ENCODE measurements around the gene NPIPB2.
"Not testable (repeated sequence)": the region's sequence is repeated elsewhere in the genome, so short reads cannot be mapped to it uniquely, and the experiment has no call there.

The NPIPB2 gene

DNA sequence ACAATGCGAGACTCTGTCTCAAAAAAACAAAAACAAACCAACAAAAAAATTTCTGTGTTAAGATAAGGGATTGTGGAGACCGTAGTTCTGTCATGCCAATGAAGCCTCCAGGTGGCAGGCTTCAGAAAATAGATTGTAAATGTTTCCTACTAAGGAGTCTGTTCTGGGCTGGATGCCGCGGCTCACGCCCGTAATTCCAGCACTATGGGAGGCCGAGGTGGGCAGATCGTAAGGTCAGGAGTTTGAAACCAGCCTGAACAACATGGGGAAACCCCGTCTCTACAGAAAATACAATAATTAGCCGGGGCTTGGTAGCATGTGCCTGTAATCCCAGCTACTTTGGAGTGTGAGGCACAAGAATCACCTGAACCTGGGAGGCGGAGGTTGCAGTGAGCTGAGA is 30.3 kb upstream of the NPIPB2 start:
- ChIA-PET POLR2A (no interaction called here), CTCF (interaction anchor here (1.4 kb wide), 1 partner anchor 96 kb away, joined by 5 read pairs; no protein-coding TSS in a partner anchor)
- DNase-seq (ENCODE audit: extremely low spot score): no peak
- TF ChIP-seq L3MBTL2 (conservative IDR thresholded peaks at IDR 0.05) (no peak), HDGF (IDR thresholded peaks at IDR 0.05; ENCODE audit: borderline replicate concordance) (no peak), SP1 (IDR thresholded peaks at IDR 0.05) (no peak), ARNT (IDR thresholded peaks at IDR 0.05) (no peak), ZNF384 (IDR thresholded peaks at IDR 0.05) (no peak), ELF4 (IDR thresholded peaks at IDR 0.05) (no peak), TARDBP (IDR thresholded peaks at IDR 0.05) (no peak)

DNA sequence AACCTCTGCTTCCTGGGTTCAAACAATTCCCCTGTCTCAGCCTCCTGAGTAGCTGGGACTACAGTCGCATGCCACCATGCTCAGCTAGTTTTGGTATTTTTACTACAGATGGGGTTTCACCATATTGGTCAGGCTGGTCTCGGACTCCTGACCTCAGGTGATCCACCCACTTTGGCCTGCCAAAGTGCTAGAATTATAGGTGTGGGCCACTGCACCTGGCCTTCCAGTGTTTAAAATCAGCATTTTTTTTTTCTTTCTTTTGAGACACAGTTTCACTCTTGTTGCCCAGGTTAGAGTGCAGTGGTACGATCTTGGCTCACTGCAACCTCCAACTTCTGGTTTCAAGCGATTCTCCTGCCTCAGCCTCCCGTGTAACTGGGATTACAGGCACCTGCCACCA is 28.4 kb upstream of the NPIPB2 start:
- DNase-seq (ENCODE audit: extremely low spot score); CTCF ChIA-PET; POLR2A ChIA-PET: not testable (repeated sequence)

DNA sequence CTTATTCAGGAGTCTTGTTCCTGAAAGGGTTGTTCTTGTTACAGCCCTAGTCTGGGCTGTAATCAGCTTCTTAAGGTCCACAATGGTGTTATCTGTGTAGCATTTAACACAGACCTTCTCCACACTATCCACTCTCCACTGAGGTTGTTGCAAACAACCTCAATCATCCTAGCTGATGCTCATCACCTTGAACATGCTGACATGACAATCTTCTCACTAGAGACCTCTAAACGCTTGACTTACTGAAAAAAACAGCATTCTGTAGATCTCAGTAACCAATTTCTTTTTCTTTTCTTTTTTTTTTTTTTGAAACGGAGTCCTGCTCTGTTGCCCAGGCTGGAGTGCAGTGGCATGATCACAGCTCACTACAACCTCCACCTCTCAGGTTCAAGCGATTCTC is 26.7 kb upstream of the NPIPB2 start:
- no peak for DNase-seq (ENCODE audit: extremely low spot score)
- ChIA-PET CTCF (interaction anchor here (2.7 kb wide), 1 partner anchor 99 kb away, joined by 12 read pairs; no protein-coding TSS in a partner anchor), POLR2A (interaction anchor here (0.5 to 2.7 kb wide), 3 partner anchors 8 to 80 kb away, joined by 3 to 19 read pairs (median 3); partner anchors contain the start of gene SNX29)
- TF ChIP-seq NFRKB (IDR thresholded peaks at IDR 0.05) (no peak), TARDBP (IDR thresholded peaks at IDR 0.05) (no peak), ARNT (IDR thresholded peaks at IDR 0.05) (no peak), ZNF384 (IDR thresholded peaks at IDR 0.05) (no peak), SP1 (IDR thresholded peaks at IDR 0.05) (no peak), FOXA1 (IDR thresholded peaks at IDR 0.05) (no peak), LEF1 (IDR thresholded peaks at IDR 0.05; ENCODE audit: borderline replicate concordance) (no peak), FOXK2 (IDR thresholded peaks at IDR 0.05) (no peak), SUZ12 (IDR thresholded peaks at IDR 0.05) (no peak), FOXM1 (IDR thresholded peaks at IDR 0.05; ENCODE audit: borderline replicate concordance) (no peak), ELF4 (IDR thresholded peaks at IDR 0.05) (no peak), L3MBTL2 (conservative IDR thresholded peaks at IDR 0.05) (no peak), CTBP1 (IDR thresholded peaks at IDR 0.05; ENCODE audit: borderline replicate concordance) (no peak), BHLHE40 (IDR thresholded peaks at IDR 0.05; ENCODE audit: borderline replicate concordance) (no peak), HDGF (IDR thresholded peaks at IDR 0.05; ENCODE audit: borderline replicate concordance) (no peak)
- TF ChIP-seq, protein P1, sequence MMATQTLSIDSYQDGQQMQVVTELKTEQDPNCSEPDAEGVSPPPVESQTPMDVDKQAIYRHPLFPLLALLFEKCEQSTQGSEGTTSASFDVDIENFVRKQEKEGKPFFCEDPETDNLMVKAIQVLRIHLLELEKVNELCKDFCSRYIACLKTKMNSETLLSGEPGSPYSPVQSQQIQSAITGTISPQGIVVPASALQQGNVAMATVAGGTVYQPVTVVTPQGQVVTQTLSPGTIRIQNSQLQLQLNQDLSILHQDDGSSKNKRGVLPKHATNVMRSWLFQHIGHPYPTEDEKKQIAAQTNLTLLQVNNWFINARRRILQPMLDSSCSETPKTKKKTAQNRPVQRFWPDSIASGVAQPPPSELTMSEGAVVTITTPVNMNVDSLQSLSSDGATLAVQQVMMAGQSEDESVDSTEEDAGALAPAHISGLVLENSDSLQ (IDR thresholded peaks at IDR 0.05): no peak

DNA sequence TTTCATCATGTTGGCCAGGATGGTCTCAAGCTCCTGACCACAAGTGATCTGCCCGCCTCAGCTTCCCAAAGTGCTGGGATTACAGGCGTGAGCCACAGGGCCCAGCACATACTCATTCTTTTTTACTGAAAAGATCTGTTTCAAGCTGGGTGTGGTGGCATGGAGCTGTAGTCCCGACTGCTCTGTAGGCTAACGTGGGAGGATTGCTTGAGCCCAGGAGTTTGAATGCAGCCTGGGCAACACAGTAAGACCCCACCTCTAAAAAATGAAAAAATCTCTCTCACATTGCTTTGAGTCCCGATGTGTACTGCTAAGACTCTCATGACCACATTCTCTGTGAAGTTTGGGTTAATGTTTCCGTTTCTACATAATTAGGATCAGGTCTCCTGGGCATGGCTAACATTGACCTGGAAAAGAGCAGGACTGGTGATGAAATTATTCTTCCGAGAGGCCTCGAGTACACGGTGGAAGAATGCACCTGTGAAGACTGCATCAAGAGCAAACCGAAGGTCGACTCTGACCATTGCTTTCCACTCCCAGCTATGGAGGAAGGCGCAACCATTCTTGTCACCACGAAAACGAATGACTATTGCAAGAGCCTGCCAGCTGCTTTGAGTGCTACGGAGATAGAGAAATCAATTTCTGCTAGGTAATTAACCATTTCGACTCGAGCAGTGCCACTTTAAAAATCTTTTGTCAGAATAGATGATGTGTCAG is 25.5 kb upstream of the NPIPB2 start:
- DNase-seq (ENCODE audit: extremely low spot score): no peak
- CTCF ChIA-PET: interaction anchor here (2.7 kb wide), 1 partner anchor 101 kb away, joined by 12 read pairs; no protein-coding TSS in a partner anchor
- TF ChIP-seq SP1 (IDR thresholded peaks at IDR 0.05) (no peak), ARNT (IDR thresholded peaks at IDR 0.05) (no peak), SUZ12 (IDR thresholded peaks at IDR 0.05) (no peak), ZNF384 (IDR thresholded peaks at IDR 0.05) (no peak), FOXK2 (IDR thresholded peaks at IDR 0.05) (no peak), BHLHE40 (IDR thresholded peaks at IDR 0.05; ENCODE audit: borderline replicate concordance) (no peak), HDGF (IDR thresholded peaks at IDR 0.05; ENCODE audit: borderline replicate concordance) (no peak), LEF1 (IDR thresholded peaks at IDR 0.05; ENCODE audit: borderline replicate concordance) (no peak), FOXM1 (IDR thresholded peaks at IDR 0.05; ENCODE audit: borderline replicate concordance) (no peak)
- POLR2A ChIA-PET: interaction anchor here (2.7 kb wide), 1 partner anchor 9 kb away, joined by 19 read pairs; the partner anchor contains the start of gene SNX29

DNA sequence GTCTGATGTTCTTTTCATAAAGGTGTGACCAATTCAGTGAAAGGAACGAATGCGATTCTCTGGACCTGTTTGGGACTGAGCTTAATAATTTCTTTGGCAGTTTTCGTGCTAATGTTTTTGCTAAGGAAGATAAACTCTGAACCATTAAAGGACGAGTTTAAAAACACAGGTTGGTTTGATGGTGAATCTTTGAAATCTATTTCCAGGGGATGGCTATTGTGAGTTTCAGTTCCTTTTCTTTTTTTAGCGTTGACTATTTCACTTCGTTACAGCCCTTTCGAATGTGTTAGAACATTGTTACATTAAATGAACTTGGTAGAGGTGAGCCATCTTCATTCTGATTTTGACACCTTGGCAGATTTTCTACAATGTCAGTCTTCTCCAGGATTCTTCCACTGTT is 24.3 kb upstream of the NPIPB2 start:
- CTCF ChIA-PET: no interaction called here
- DNase-seq (ENCODE audit: extremely low spot score): no peak
- TF ChIP-seq LEF1 (IDR thresholded peaks at IDR 0.05; ENCODE audit: borderline replicate concordance) (no peak), BHLHE40 (IDR thresholded peaks at IDR 0.05; ENCODE audit: borderline replicate concordance) (no peak), ARNT (IDR thresholded peaks at IDR 0.05) (no peak), SP1 (IDR thresholded peaks at IDR 0.05) (no peak), HDGF (IDR thresholded peaks at IDR 0.05; ENCODE audit: borderline replicate concordance) (no peak)
- POLR2A ChIA-PET: interaction anchor here (2.7 kb wide), 1 partner anchor 11 kb away, joined by 19 read pairs; the partner anchor contains the start of gene SNX29

- CTCF ChIA-PET: interaction anchor here (0.6 to 1.4 kb wide), 3 partner anchors 12 to 130 kb away, joined by 3 to 4 read pairs (median 4); partner anchors contain the start of gene SNX29
- no peak for DNase-seq (ENCODE audit: extremely low spot score)
- no peak for TF ChIP-seq L3MBTL2 (conservative IDR thresholded peaks at IDR 0.05)
- TF ChIP-seq, protein P1 (IDR thresholded peaks at IDR 0.05): no peak
- TF ChIP-seq BHLHE40 (IDR thresholded peaks at IDR 0.05; ENCODE audit: borderline replicate concordance): no peak
- no peak for TF ChIP-seq FOXK2 (IDR thresholded peaks at IDR 0.05)
- TF ChIP-seq SUZ12 (IDR thresholded peaks at IDR 0.05): no peak
- no peak for TF ChIP-seq LEF1 (IDR thresholded peaks at IDR 0.05; ENCODE audit: borderline replicate concordance)
- no peak for TF ChIP-seq CTBP1 (IDR thresholded peaks at IDR 0.05; ENCODE audit: borderline replicate concordance)
- TF ChIP-seq SP1 (IDR thresholded peaks at IDR 0.05): no peak
- TF ChIP-seq ARNT (IDR thresholded peaks at IDR 0.05): no peak
- no peak for TF ChIP-seq TARDBP (IDR thresholded peaks at IDR 0.05)
- TF ChIP-seq NFRKB (IDR thresholded peaks at IDR 0.05): no peak
- no peak for TF ChIP-seq FOXA1 (IDR thresholded peaks at IDR 0.05)
- no peak for TF ChIP-seq HDGF (IDR thresholded peaks at IDR 0.05; ENCODE audit: borderline replicate concordance)
- TF ChIP-seq ZNF384 (IDR thresholded peaks at IDR 0.05): no peak
- POLR2A ChIA-PET: no interaction called here
Measured at GRCh38 chr16:11964761-11965551, 23.1 kb upstream of the NPIPB2 start, which contains the start of gene TNFRSF17. TSS of gene TNFRSF17 (plus strand) at chr16:11965210. CDS start at chr16:11965325, 115 bp downstream.
